OCI-LY7 (cell line): ENCODE data around the gene ARRDC3. TPM values are rescaled to one million over a fixed set of nuclear protein-coding genes. Genes with fewer than 3 reads are reported as not detected.

Experiments
- BruUV-seq: library from RNA; stranded (reverse); fragments of 400-500 nt; replicated peaks from 2 replicates; lab custom pipeline; 2021; lab: Mats Ljungman, UMichigan
- CTCF ChIA-PET: fragments of 300-600 bp; sonication (Branson Sonifier 250); formaldehyde crosslinking; loops from one replicate; lab custom pipeline; 2022; ENCODE audit warnings: antibody characterized with exemption; ENCODE audit not compliant: unreplicated experiment; lab: Charles Lee
- POLR2A ChIA-PET: fragments of 300-600 bp; sonication (Branson Sonifier 250); formaldehyde crosslinking; loops from one replicate; lab custom pipeline; 2022; ENCODE audit warnings: antibody characterized with exemption; lab: Charles Lee
- DNase-seq: peaks from one replicate; pipeline ENCODE4 v3.0.0-alpha.2; 2015; ENCODE audit warnings: low spot score
- H2AFZ ChIP-seq: fragments of 200-600 bp; sonication (generic), shearing (Covaris generic); 2 replicates; pipeline ENCODE4 v1.6.1; 2014; ENCODE audit warnings: mild to moderate bottlenecking, antibody characterized with exemption, low read length, moderate library complexity
- H3K27ac ChIP-seq: fragments of 200-600 bp; sonication (generic); 2 replicates; pipeline ENCODE4 v1.5.1; 2014; ENCODE audit warnings: mixed run types, low read depth, mild to moderate bottlenecking, moderate library complexity, low read length, inconsistent platforms; ENCODE audit not compliant: poor library complexity, severe bottlenecking
- H3K36me3 ChIP-seq: fragments of 200-600 bp; sonication (generic); 2 replicates; pipeline ENCODE4 v1.6.1; 2014; ENCODE audit warnings: mild to moderate bottlenecking, antibody characterized with exemption, low read length, moderate library complexity, mixed read lengths; ENCODE audit not compliant: insufficient read depth
- H3K4me1 ChIP-seq: fragments of 200-600 bp; sonication (generic); 2 replicates; pipeline ENCODE4 v1.5.1; 2014; ENCODE audit warnings: mild to moderate bottlenecking, low read length; ENCODE audit not compliant: insufficient read depth, poor library complexity, severe bottlenecking
- H3K4me2 ChIP-seq: fragments of 200-600 bp; sonication (generic); 2 replicates; pipeline ENCODE4 v1.6.1; 2014; ENCODE audit warnings: mild to moderate bottlenecking, low read length
- H3K4me3 ChIP-seq: fragments of 200-600 bp; sonication (generic); 2 replicates; pipeline ENCODE4 v1.5.1; 2014; ENCODE audit warnings: mild to moderate bottlenecking, low read depth, low read length; ENCODE audit not compliant: poor library complexity, severe bottlenecking
- H3K79me2 ChIP-seq: fragments of 200-600 bp; sonication (generic); 2 replicates; pipeline ENCODE4 v1.6.1; 2016; ENCODE audit warnings: low read depth, mild to moderate bottlenecking, low read length, moderate library complexity, mixed read lengths; ENCODE audit not compliant: insufficient read depth
- H3K9me2 ChIP-seq: fragments of 200-600 bp; sonication (generic); 2 replicates; pipeline ENCODE4 v1.6.1; 2016; ENCODE audit warnings: mild to moderate bottlenecking, low read length, mixed read lengths; ENCODE audit not compliant: insufficient read depth
- H3K9me3 ChIP-seq: fragments of 200-600 bp; sonication (generic); 2 replicates; pipeline ENCODE4 v1.6.1; 2014; ENCODE audit warnings: mild to moderate bottlenecking, mixed run types, low read length, mixed read lengths
- H4K20me1 ChIP-seq: fragments of 200-600 bp; sonication (generic); 2 replicates; pipeline ENCODE4 v1.6.1; 2014; ENCODE audit warnings: mild to moderate bottlenecking, antibody characterized with exemption, low read length, moderate library complexity, mixed read lengths; ENCODE audit not compliant: insufficient read depth
- CTCF ChIP-seq: fragments of 200-600 bp; sonication (generic); conservative IDR thresholded peaks from 2 replicates; pipeline ENCODE4 v1.5.1; 2014; ENCODE audit warnings: mild to moderate bottlenecking, antibody characterized with exemption, low read length, moderate library complexity, mixed read lengths
- EZH2phosphoT487 ChIP-seq: fragments of 200-600 bp; sonication (generic); IDR thresholded peaks from 2 replicates; pipeline ENCODE4 v1.6.1; 2018; ENCODE audit warnings: low read depth, borderline replicate concordance, mild to moderate bottlenecking, mixed run types, antibody characterized with exemption, low read length, moderate library complexity, mixed read lengths
- intact Hi-C: fragments of 100-400 bp; cut with micrococcal nuclease; formaldehyde crosslinking; loops from one replicate; pipeline ENCODE4 v1.10.0; 2022; ENCODE audit not compliant: unreplicated experiment
- total RNA-seq, 2 experiments: library from RNA; depleted of rRNA in 1 of 2; stranded (reverse); fragments of >200 nt in 1 of 2; shearing (Covaris generic) in 1 of 2; gene quantifications; 2 replicates each; pipeline ENCODE4 v1.2.3, GENCODE V29; 2014 to 2022

The ARRDC3 gene
- total RNA-seq, 2 experiments from 2014 or later: 30.0 to 30.6 TPM

GRCh38 chr5:91361055-91361701 lies 21.9 kb downstream of the ARRDC3 start:
- ChIA-PET POLR2A (interaction anchor here (0.5 to 1.3 kb wide), 7 partner anchors 12 to 249 kb away, joined by 3 to 5 read pairs (median 4); partner anchors contain the start of gene ARRDC3), CTCF (interaction anchor here (1.0 kb wide), 1 partner anchor 77 kb away, joined by 3 read pairs; no protein-coding TSS in a partner anchor)
- Histone ChIP-seq H3K9me2 (no peaks in the 10 kb centered on the region), H3K36me3 (no peaks in the 10 kb centered on the region), H3K4me2 (peak overlapping the region; percentile 42), H3K79me2 (no peaks in the 10 kb centered on the region), H3K9me3 (peaks cover 14% of the 10 kb centered on the region; the same call in 1 of the 2 replicates), H2AFZ (peak overlapping the region; percentile 26; the same call in 1 of the 2 replicates), H4K20me1 (no peaks in the 10 kb centered on the region), H3K27ac (peak overlapping the region; percentile 45), H3K4me3 (no peak overlapping the region), H3K4me1 (peaks cover 18% of the 10 kb centered on the region)
- DNase-seq: peak; percentile 30
- TF ChIP-seq CTCF (no peak), EZH2phosphoT487 (no peak)
- intact Hi-C loops: loop anchor here (2.0 to 5.0 kb wide), 2 partner anchors 20 to 49 kb away; no protein-coding TSS in a partner anchor
- BruUV-seq: no TSS peak

GRCh38 chr5:91359962-91360609 lies 23.0 kb downstream of the ARRDC3 start:
- peaks cover 14% of the 10 kb centered on the region; the same call in 1 of the 2 replicates for H3K9me3 ChIP-seq
- H3K4me2 ChIP-seq: peak overlapping the region; percentile 42
- intact Hi-C loops: loop anchor here (2.0 to 5.0 kb wide), 2 partner anchors 21 to 48 kb away; no protein-coding TSS in a partner anchor
- no peak for TF ChIP-seq EZH2phosphoT487
- no peak for TF ChIP-seq CTCF
- ChIA-PET CTCF (no interaction called here), POLR2A (interaction anchor here (0.8 to 2.7 kb wide), 4 partner anchors 7 to 23 kb away, joined by 3 to 10 read pairs (median 7); partner anchors contain the start of gene ARRDC3)
- BruUV-seq: no TSS peak
- no peaks in the 10 kb centered on the region for H3K36me3 ChIP-seq
- H3K4me1 ChIP-seq: peaks cover 24% of the 10 kb centered on the region
- no peaks in the 10 kb centered on the region for H4K20me1 ChIP-seq
- no peaks in the 10 kb centered on the region for H3K79me2 ChIP-seq
- no peak for DNase-seq
- H2AFZ ChIP-seq: 0 out of 2 replicates have a peak overlapping the region, but pooled peaks have one; percentile 26
- no peaks in the 10 kb centered on the region for H3K9me2 ChIP-seq
- H3K27ac ChIP-seq: peak overlapping the region; percentile 45
- no peak overlapping the region for H3K4me3 ChIP-seq
